Stimulated activated CD8-positive, alpha-beta memory T cell treated with anti-CD3 and anti-CD28 coated beads, Interleukin-15, amount 100 ng/mL, for 48 hours (primary cell): ENCODE data around the gene SFN.
A peak's percentile ranks its signal among the peaks of the same experiment; 100 is the strongest.
"Not testable (repeated sequence)": the region's sequence is repeated elsewhere in the genome, so short reads cannot be mapped to it uniquely, and the experiment has no call there.

Experiments
- DNase-seq, 2 donors: peaks; one replicate each; pipeline ENCODE4 v3.0.0-alpha.2; 2020; ENCODE audit warnings: low read depth in 2 of 2

Gene SFN

GRCh38 chr1:26862781-26863684, at the start of gene SFN:
SFN (plus strand) TSS chr1:26863149; CDS start chr1:26863213, 64 bp downstream.
- peak; percentile 37 to 40 for DNase-seq

DNA sequence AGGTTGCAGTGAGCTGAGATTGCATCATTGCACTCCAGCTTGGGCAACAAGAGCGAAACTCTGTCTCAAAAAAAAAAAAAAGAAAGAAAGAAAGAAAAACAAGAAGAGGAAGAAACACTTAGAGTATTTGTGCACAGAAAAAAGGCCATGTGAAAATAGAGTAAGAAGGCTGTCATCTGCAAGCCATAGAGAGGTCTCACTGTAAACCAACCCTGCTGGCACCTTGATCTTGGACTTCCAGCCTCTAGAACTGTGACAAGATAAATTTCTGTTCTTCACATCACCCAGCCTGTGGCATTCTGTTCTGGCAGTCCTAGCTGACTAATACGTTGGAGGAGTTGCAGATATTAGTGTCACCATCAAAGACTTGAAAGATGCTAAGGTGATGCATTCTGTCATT, 48.6 kb upstream of the SFN start:
- DNase-seq, result no peak

DNA sequence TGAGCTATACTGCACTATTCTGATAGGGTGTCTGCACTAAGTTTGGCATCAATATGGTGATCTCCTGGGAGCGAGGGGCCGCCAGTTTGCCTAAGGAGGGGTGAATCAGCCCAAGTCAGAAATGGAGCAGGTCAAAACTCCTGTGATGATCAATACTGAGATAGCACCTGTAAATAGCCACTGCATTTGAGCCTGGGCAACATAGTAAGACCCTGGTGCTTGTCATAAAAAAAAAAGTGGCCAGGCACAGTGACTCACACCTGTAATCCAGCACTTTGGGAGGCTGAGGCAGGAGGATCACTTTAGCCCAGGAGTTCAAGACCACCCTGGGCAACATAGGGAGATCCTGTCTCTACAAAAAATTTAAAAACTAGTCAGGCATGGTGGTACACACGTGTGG, 48.1 kb upstream of the SFN start:
- no peak for DNase-seq

GRCh38 chr1:26820784-26821269, 42.1 kb upstream of the SFN start:
- DNase-seq, result no peak

GRCh38 chr1:26822737-26823395, 40.1 kb upstream of the SFN start:
- DNase-seq, result no peak

DNA sequence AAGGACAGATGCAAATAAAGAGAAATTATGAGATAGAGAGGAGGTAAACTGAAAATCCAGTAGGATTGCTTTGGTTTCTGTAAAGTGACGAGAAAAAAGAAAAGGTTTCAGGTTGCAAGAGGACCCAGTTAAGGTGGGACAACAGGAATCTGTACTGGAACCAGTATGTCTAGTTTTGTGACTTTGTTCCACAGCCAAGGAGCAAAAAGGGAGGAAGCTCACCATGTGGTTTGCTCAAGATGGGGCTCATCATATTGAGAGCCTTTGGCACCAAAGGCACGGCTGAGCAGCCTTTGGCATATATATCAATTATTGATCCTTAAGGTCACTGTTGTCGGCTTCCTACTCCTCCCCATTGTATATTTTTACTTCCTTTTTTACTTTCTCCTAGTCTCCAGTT, 38.2 kb upstream of the SFN start:
- no peak for DNase-seq

DNA sequence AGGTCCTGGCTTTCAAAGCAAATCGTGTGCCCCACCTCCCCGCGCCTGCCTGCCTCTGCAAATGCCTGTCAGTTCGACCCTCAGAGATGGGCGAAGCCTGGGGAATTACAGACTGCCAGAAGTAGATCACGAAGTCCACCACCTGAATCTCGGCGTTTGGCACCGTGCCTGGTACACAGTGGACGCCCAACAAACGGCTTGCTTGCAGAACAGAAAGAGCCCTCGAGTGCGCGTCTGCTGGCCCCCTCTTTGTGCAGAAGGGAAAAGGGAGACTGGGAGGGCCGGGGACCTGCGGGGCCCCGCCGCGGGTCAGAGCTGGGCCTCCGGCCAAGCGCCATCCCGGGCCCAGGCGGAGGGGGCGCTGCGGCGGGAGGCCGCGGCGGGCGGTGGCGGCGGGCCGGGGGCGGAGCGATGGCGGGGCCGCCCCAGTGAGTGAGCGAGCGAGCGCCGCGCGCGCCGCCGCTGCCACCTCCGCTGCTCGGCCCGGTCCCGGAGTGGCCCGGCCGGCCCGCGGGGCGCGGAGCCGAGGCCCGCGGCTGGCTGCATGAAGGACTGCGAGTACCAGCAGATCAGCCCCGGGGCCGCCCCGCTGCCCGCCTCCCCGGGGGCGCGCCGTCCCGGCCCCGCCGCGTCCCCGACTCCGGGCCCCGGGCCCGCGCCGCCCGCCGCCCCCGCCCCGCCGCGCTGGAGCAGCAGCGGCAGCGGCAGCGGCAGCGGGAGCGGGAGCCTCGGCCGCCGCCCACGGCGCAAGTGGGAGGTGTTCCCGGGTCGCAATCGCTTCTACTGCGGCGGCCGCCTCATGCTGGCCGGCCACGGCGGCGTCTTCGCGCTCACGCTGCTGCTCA, 36.5 kb upstream of the SFN start, which contains the start of gene ZDHHC18:
Gene ZDHHC18 (plus strand): TSS at position 428 of the 845 bp plus-strand sequence. CDS start 117 bp downstream, at position 545.
- peak; percentile 60 to 63 for DNase-seq

DNA sequence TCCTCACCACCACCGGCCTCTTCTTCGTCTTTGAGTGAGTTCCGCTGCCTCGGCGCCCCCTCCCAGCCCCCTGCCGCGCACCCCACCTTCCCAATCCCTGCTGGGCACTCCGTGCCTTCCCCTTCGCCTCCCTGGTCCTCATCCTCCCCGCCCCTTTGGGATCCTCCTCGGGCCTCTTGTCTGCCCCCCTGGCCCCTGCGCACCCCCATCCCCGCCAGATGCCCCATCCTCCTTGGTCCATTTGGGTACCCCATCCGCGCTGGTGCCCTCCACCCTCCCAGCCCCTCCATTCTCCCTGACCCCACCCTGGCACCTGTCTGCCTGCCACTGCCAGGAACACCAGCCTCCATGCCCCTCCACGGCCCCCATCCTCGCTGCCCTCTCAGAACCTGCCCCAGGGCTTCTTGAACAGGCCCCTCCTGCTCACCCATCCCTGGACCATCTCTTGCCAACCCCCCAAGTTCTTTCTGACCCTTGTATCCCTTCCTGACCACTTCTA, 35.8 kb upstream of the SFN start:
- DNase-seq, result no peak

DNA sequence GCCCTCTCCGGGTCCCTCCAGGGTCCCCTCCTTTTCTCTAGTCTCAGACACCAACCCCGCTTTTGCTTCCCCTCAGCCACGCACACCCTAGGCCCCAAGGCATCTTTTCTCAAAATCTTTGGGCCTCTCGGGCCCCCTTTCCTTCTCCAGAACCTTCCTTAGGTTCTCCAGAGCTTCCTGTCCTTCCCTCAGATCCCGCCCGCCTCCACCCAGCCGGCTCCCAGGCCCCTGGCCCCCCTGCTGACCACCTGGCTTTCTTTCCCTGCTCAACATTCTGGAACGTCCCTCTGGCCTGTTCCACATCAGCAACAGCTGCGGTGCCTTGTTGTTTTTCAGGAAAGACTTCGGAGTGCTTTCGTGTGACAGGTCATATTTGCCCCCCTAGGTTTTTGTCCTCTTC, 35.3 kb upstream of the SFN start:
- no peak for DNase-seq

GRCh38 chr1:26828411-26828991, 34.4 kb upstream of the SFN start:
- no peak for DNase-seq

GRCh38 chr1:26829184-26829911, 33.6 kb upstream of the SFN start:
- DNase-seq, result no peak

DNA sequence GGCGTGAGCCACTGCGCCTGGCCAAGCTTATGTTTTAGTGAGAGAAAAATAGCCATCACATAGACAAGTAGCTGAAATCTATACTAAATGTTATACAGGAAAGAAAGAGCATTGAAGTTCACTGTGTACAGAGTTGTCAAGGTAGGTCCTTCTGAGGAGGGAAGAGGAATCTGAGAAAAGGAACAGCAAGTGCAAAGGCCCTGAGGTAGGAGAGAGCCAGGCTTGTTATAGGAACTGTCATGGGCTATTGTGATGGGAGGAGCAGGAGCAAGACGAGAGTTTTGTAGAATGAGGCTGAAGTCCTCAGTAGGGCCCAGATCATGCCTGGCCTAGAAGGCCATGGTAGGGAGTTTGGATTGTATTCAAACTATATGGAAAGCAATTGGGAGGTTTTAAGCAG, 31.9 kb upstream of the SFN start:
- DNase-seq, result no peak

DNA sequence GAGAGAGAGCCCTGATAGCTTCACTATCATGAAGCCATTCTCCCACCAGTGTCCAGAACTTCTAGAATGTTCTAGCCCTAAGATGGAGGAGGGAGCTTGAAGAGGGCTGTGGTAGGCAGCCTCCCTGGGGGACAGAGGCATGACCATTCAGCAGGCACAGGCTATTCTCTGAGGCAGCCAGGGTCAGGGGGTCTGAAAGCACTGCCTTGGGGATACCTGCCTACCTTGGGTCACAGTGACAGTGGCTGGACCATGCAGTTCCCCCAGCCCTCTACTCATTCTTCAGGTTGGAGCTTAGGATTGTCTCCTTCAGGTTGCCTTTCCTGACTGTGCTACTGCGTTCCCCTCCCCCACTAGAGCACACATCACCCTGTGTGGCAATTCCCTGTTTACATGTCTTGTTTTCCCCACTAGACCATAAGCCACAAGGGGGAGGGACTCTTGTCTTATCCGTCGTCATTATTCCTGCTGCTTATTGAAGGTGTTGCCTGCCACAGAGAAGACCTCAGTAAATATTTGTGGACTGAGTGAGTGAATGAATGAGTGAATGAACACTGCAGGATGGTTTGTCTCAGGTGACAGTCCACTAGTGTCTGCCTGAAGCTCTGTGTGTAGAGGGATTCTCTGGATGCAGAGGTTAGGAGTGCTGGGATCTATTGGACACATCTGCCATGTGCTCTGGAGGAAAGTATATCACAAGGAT, 31.3 kb upstream of the SFN start:
- no peak for DNase-seq

- DNase-seq, result no peak
Observed at GRCh38 chr1:26832249-26832960, 30.5 kb upstream of the SFN start.

- DNase-seq, result peak; percentile 78 to 79
Observed at GRCh38 chr1:26833432-26834405, 29.2 kb upstream of the SFN start.

DNA sequence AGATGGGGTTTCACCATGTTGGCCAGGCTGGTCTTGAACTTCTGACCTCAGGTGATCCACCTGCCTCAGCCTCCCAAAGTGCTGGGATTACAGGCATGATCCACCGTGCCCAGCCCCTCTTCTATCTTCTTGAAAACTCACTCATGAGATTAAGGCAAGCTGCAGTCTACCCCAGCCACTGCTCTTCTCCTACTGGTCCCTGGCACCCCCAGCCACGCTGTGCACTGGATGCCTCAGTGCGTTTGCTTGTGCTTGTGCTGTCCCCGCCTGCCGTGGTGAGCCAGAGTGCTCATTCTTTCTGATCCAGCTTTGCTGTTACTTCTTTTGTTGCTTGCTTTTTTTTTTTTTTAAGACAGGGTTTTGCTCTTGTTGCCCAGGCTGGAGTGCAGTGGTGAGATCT, 25.3 kb upstream of the SFN start:
- not testable (repeated sequence) for DNase-seq

- DNase-seq, result peak; percentile 45 to 49
Observed at GRCh38 chr1:26838474-26839338, 24.2 kb upstream of the SFN start.
